ENCODE results near the gene ORAI2.

Gene ORAI2

GRCh38 chr7:102426268-102427018 lies 6.9 kb upstream of the ORAI2 start:
- TF ChIP-seq POLR2AphosphoS5 (IDR thresholded peaks at IDR 0.05; ENCODE audit: low read depth, low read length), result no peak
- no peak for TF ChIP-seq REST (IDR thresholded peaks at IDR 0.05; ENCODE audit: insufficient read depth in 1 of 2, low read depth in 2 of 2, low read length in 2 of 2)
- TF ChIP-seq SIN3A (IDR thresholded peaks at IDR 0.05; ENCODE audit: borderline replicate concordance, insufficient read depth, low read length), result no peak
- TF ChIP-seq FOXP2 (optimal IDR thresholded peaks at IDR 0.05; ENCODE audit: borderline replicate concordance, extremely low read depth, extremely low read length, insufficient read depth), result no peak
- no peak for TF ChIP-seq TAF1 (IDR thresholded peaks at IDR 0.05; ENCODE audit: borderline replicate concordance, insufficient read depth, low read length)

GRCh38 chr7:102427019-102427405 lies 6.4 kb upstream of the ORAI2 start:
- no peak for TF ChIP-seq REST (IDR thresholded peaks at IDR 0.05; ENCODE audit: insufficient read depth in 1 of 2, low read depth in 2 of 2, low read length in 2 of 2)
- no peak for TF ChIP-seq POLR2AphosphoS5 (IDR thresholded peaks at IDR 0.05; ENCODE audit: low read depth, low read length)
- no peak for TF ChIP-seq SIN3A (IDR thresholded peaks at IDR 0.05; ENCODE audit: borderline replicate concordance, insufficient read depth, low read length)
- no peak for TF ChIP-seq TAF1 (IDR thresholded peaks at IDR 0.05; ENCODE audit: borderline replicate concordance, insufficient read depth, low read length)

GRCh38 chr7:102429141-102429899 lies 4.1 kb upstream of the ORAI2 start:
- no peak for TF ChIP-seq FOXP2 (optimal IDR thresholded peaks at IDR 0.05; ENCODE audit: borderline replicate concordance, extremely low read depth, extremely low read length, insufficient read depth)
- TF ChIP-seq SIN3A (IDR thresholded peaks at IDR 0.05; ENCODE audit: borderline replicate concordance, insufficient read depth, low read length), result no peak
- TF ChIP-seq REST (IDR thresholded peaks at IDR 0.05; ENCODE audit: insufficient read depth in 1 of 2, low read depth in 2 of 2, low read length in 2 of 2), result no peak
- TF ChIP-seq POLR2AphosphoS5 (IDR thresholded peaks at IDR 0.05; ENCODE audit: low read depth, low read length), result no peak
- no peak for TF ChIP-seq TAF1 (IDR thresholded peaks at IDR 0.05; ENCODE audit: borderline replicate concordance, insufficient read depth, low read length)

- TF ChIP-seq TAF1 (IDR thresholded peaks at IDR 0.05; ENCODE audit: borderline replicate concordance, insufficient read depth, low read length) (no peak), REST (IDR thresholded peaks at IDR 0.05; ENCODE audit: insufficient read depth in 1 of 2, low read depth in 2 of 2, low read length in 2 of 2) (no peak), POLR2AphosphoS5 (IDR thresholded peaks at IDR 0.05; ENCODE audit: low read depth, low read length) (no peak)
These were observed 1.6 kb upstream of the ORAI2 start for GRCh38 chr7:102431617-102432298.
